HFF-Myc (cell line): ENCODE results near the gene LYPD6.

Source experiments
- DNase-seq: peaks from one replicate; pipeline ENCODE4 v3.0.0-alpha.2; 2011; ENCODE audit warnings: low read depth; ENCODE audit errors: extremely low read depth
- H3K4me3 ChIP-seq: replicated peaks from 2 replicates; pipeline ENCODE4 v1.5.1; 2011; ENCODE audit warnings: low read depth, mild to moderate bottlenecking, control low read depth, low read length
- TF ChIP-seq, protein P1 (sequence below): IDR thresholded peaks from 2 replicates; pipeline ENCODE4 v1.5.1; 2012; ENCODE audit warnings: mild to moderate bottlenecking, low read depth, low read length, control low read depth; ENCODE audit errors: missing control alignments

LYPD6 gene

DNA sequence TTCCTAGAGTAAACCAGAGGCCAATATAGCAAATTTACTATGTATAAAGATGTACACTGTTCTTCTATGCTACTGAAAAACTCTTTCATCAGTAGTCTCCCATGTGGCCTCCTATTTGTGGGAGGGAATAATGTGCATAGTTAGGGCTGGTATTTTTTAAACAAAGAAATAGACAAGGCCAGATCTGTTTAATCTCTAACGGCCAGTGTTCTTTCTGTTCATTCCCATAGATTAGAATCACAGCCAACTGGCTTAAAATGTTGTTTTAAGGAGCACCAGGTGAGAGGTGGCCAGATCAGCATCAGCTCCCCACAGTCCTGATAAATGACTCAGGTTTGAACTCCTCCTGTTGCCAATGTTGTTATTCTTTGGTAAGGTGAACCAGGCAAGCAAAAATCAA lies 12.1 kb downstream of the LYPD6 start:
- TF ChIP-seq, protein P1, sequence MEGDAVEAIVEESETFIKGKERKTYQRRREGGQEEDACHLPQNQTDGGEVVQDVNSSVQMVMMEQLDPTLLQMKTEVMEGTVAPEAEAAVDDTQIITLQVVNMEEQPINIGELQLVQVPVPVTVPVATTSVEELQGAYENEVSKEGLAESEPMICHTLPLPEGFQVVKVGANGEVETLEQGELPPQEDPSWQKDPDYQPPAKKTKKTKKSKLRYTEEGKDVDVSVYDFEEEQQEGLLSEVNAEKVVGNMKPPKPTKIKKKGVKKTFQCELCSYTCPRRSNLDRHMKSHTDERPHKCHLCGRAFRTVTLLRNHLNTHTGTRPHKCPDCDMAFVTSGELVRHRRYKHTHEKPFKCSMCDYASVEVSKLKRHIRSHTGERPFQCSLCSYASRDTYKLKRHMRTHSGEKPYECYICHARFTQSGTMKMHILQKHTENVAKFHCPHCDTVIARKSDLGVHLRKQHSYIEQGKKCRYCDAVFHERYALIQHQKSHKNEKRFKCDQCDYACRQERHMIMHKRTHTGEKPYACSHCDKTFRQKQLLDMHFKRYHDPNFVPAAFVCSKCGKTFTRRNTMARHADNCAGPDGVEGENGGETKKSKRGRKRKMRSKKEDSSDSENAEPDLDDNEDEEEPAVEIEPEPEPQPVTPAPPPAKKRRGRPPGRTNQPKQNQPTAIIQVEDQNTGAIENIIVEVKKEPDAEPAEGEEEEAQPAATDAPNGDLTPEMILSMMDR, result no peak
- H3K4me3 ChIP-seq, result no peak overlapping the region
- DNase-seq, result no peak

DNA sequence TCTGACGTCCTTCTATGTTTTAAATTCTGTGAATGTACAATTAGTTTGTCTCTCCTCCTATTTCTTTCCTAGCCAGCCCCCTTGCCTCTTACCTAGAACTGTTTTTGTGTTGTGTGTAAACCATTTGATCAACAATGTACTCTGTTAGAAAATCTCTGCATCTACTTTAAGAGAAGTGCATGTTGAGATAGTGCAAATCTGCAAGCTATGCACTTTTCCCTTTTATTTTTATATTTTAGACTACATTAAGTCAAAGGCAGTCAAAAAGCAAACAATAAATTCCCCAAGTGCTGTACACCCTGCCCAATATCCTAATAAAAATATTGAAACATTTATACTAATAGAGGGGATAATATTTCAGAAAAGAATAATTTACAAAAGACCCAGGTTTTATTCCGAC lies 13.7 kb downstream of the LYPD6 start:
- H3K4me3 ChIP-seq, result no peak overlapping the region
- TF ChIP-seq, protein P1, result no peak
- no peak for DNase-seq

DNA sequence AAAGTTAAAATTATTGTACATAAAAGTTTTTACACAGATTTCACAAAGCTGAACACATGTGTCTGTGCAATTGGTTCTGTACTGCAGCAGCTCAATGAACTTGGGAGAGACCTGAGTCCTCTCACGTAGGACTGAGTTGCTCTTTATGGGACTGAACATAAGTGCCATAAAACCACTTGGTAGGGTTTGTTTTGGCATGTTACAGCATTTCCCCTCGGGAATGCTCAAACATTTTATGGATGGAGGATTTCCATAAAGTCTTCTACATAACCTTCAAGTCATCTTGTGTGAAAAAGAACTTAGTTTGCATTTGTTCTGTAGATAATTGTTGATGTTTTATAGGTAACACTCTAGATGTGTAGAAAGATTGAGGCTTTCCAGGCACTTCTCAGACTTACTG lies 15.9 kb downstream of the LYPD6 start:
- DNase-seq, result no peak
- H3K4me3 ChIP-seq, result no peak overlapping the region
- TF ChIP-seq, protein P1, result no peak

DNA sequence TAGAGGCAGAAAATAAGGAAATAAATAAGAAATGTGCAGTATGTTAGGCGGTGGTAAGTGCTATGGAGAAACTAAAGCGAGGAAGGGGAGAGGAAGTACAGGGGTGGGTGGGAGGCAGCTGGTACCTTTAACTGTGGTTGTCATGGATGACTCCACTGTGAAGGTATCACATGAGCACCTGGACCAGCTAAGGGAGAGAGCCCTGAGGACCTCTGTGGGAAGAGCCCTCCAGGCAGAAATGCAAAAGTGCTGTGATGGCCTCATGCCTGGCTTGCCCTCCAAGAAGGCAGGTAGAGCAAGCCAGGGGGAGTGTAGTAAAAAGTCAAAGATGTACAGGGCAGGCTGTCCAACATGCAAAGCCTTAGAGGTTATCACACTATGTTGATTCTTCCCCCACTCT lies 17.9 kb downstream of the LYPD6 start:
- TF ChIP-seq, protein P1, result no peak
- no peak overlapping the region for H3K4me3 ChIP-seq
- DNase-seq, result no peak

DNA sequence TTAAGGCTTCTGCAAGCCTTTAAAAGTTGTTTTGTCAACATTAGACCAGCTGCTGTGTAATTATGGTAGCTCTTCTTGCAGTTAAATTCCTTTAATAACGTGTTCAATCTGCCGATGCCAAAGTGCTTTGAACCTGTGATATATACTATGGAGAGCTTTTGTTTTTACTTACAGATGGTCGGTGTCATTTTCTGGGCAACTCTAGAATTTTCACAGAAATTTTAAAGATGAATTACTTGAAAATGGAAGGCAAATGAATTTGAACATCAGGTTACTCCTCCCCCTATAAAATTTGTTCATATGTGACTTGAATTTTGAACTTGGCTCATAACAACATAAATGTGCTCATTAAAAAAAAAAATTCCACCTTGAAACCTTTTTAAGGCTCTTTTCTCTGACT lies 23.0 kb downstream of the LYPD6 start:
- H3K4me3 ChIP-seq, result no peak overlapping the region
- TF ChIP-seq, protein P1, result no peak
- no peak for DNase-seq

DNA sequence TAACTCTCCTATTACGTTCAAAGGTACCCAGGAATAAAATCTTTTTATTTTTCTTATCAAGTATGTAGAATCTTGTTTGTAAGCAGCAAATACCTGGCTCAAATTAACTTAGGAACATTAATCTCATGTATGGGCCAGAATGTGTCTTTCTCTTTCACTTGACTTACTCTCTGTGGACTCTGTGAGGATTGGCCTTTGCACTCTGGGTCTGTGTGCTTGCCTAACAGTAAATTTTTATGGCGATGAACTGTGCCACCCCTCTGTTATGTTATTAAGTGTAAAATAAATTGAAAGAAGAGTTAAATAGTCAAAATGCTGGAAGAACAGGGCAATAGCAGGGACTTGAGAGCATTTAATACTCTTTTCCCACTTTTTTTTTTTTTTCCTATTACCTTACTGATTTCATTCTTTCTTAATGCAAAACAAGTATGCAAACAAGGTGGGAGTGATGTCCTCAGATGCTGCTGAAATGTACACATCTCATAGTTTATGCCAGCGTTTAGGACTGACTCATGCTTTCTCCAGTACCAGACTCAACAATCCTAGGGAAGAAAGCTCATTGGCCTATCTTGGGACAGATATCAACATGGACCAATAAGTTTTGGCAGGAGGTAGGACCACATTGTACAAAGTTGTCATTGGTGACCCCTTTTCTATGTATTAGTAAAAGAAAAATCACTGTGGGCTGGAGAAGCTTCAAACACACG lies 25.5 kb downstream of the LYPD6 start:
- TF ChIP-seq, protein P1, result no peak
- H3K4me3 ChIP-seq, result no peak overlapping the region
- no peak for DNase-seq

DNA sequence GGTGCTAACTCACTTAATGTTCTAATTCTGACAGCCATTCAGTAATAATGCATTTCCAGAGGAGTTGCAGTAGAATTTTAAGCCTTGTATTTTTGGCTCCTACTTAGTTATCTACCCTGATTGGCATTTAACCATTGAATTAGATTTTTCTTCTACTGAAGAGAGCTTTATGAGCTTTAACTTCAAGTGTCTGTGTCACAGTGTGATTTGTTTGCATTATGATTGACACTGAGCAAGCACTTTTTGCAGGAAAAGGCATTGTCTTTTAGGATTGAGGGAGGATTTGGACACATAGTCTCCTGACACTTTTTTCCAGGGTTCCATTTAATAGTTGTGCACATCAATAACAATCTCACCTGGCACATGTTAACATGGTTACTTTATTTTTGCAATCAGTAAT lies 26.7 kb downstream of the LYPD6 start:
- TF ChIP-seq, protein P1, result no peak
- H3K4me3 ChIP-seq, result no peak overlapping the region
- DNase-seq, result no peak
